OCI-LY7 (cell line): ENCODE measurements around the gene GPAT3. TPM values are rescaled to one million over a fixed set of nuclear protein-coding genes. Genes with fewer than 3 reads are reported as not detected.

Experiments used
- BruUV-seq: library from RNA; stranded (reverse); fragments of 400-500 nt; replicated peaks from 2 replicates; lab custom pipeline; 2021; lab: Mats Ljungman, UMichigan
- CTCF ChIA-PET: fragments of 300-600 bp; sonication (Branson Sonifier 250); formaldehyde crosslinking; loops from one replicate; lab custom pipeline; 2022; ENCODE audit warnings: antibody characterized with exemption; ENCODE audit not compliant: unreplicated experiment; lab: Charles Lee
- POLR2A ChIA-PET: fragments of 300-600 bp; sonication (Branson Sonifier 250); formaldehyde crosslinking; loops from one replicate; lab custom pipeline; 2022; ENCODE audit warnings: antibody characterized with exemption; lab: Charles Lee
- DNase-seq: peaks from one replicate; pipeline ENCODE4 v3.0.0-alpha.2; 2015; ENCODE audit warnings: low spot score
- H2AFZ ChIP-seq: fragments of 200-600 bp; sonication (generic), shearing (Covaris generic); 2 replicates; pipeline ENCODE4 v1.6.1; 2014; ENCODE audit warnings: mild to moderate bottlenecking, antibody characterized with exemption, low read length, moderate library complexity
- H3K27ac ChIP-seq: fragments of 200-600 bp; sonication (generic); 2 replicates; pipeline ENCODE4 v1.5.1; 2014; ENCODE audit warnings: mixed run types, low read depth, mild to moderate bottlenecking, moderate library complexity, low read length, inconsistent platforms; ENCODE audit not compliant: poor library complexity, severe bottlenecking
- H3K36me3 ChIP-seq: fragments of 200-600 bp; sonication (generic); 2 replicates; pipeline ENCODE4 v1.6.1; 2014; ENCODE audit warnings: mild to moderate bottlenecking, antibody characterized with exemption, low read length, moderate library complexity, mixed read lengths; ENCODE audit not compliant: insufficient read depth
- H3K4me1 ChIP-seq: fragments of 200-600 bp; sonication (generic); 2 replicates; pipeline ENCODE4 v1.5.1; 2014; ENCODE audit warnings: mild to moderate bottlenecking, low read length; ENCODE audit not compliant: insufficient read depth, poor library complexity, severe bottlenecking
- H3K4me2 ChIP-seq: fragments of 200-600 bp; sonication (generic); 2 replicates; pipeline ENCODE4 v1.6.1; 2014; ENCODE audit warnings: mild to moderate bottlenecking, low read length
- H3K4me3 ChIP-seq: fragments of 200-600 bp; sonication (generic); 2 replicates; pipeline ENCODE4 v1.5.1; 2014; ENCODE audit warnings: mild to moderate bottlenecking, low read depth, low read length; ENCODE audit not compliant: poor library complexity, severe bottlenecking
- H3K79me2 ChIP-seq: fragments of 200-600 bp; sonication (generic); 2 replicates; pipeline ENCODE4 v1.6.1; 2016; ENCODE audit warnings: low read depth, mild to moderate bottlenecking, low read length, moderate library complexity, mixed read lengths; ENCODE audit not compliant: insufficient read depth
- H3K9me2 ChIP-seq: fragments of 200-600 bp; sonication (generic); 2 replicates; pipeline ENCODE4 v1.6.1; 2016; ENCODE audit warnings: mild to moderate bottlenecking, low read length, mixed read lengths; ENCODE audit not compliant: insufficient read depth
- H3K9me3 ChIP-seq: fragments of 200-600 bp; sonication (generic); 2 replicates; pipeline ENCODE4 v1.6.1; 2014; ENCODE audit warnings: mild to moderate bottlenecking, mixed run types, low read length, mixed read lengths
- H4K20me1 ChIP-seq: fragments of 200-600 bp; sonication (generic); 2 replicates; pipeline ENCODE4 v1.6.1; 2014; ENCODE audit warnings: mild to moderate bottlenecking, antibody characterized with exemption, low read length, moderate library complexity, mixed read lengths; ENCODE audit not compliant: insufficient read depth
- CTCF ChIP-seq: fragments of 200-600 bp; sonication (generic); conservative IDR thresholded peaks from 2 replicates; pipeline ENCODE4 v1.5.1; 2014; ENCODE audit warnings: mild to moderate bottlenecking, antibody characterized with exemption, low read length, moderate library complexity, mixed read lengths
- EZH2phosphoT487 ChIP-seq: fragments of 200-600 bp; sonication (generic); IDR thresholded peaks from 2 replicates; pipeline ENCODE4 v1.6.1; 2018; ENCODE audit warnings: low read depth, borderline replicate concordance, mild to moderate bottlenecking, mixed run types, antibody characterized with exemption, low read length, moderate library complexity, mixed read lengths
- intact Hi-C: fragments of 100-400 bp; cut with micrococcal nuclease; formaldehyde crosslinking; loops from one replicate; pipeline ENCODE4 v1.10.0; 2022; ENCODE audit not compliant: unreplicated experiment
- total RNA-seq, 2 experiments: library from RNA; depleted of rRNA in 1 of 2; stranded (reverse); fragments of >200 nt in 1 of 2; shearing (Covaris generic) in 1 of 2; gene quantifications; 2 replicates each; pipeline ENCODE4 v1.2.3, GENCODE V29; 2014 to 2022

GPAT3 gene
- total RNA-seq, 2 experiments from 2014 or later = 0.41 TPM; not detected in 1

- intact Hi-C loops = loop anchor here (10.0 kb wide), 1 partner anchor 346 kb away; the partner anchor contains the start of gene COQ2
- Histone ChIP-seq H3K9me3 (no peaks in the 10 kb centered on the region), H3K27ac (no peak overlapping the region), H4K20me1 (no peaks in the 10 kb centered on the region), H3K9me2 (no peaks in the 10 kb centered on the region), H3K4me1 (no peaks in the 10 kb centered on the region), H3K4me2 (no peak overlapping the region), H2AFZ (no peak overlapping the region), H3K79me2 (no peaks in the 10 kb centered on the region), H3K4me3 (no peak overlapping the region), H3K36me3 (no peaks in the 10 kb centered on the region)
- ChIA-PET CTCF (no interaction called here), POLR2A (interaction anchor here (0.7 kb wide), 1 partner anchor 95 kb away, joined by 3 read pairs; no protein-coding TSS in a partner anchor)
- no TSS peak for BruUV-seq
- TF ChIP-seq CTCF (no peak), EZH2phosphoT487 (no peak)
- no peak for DNase-seq
Observed at GRCh38 chr4:83631066-83631465, 95.2 kb downstream of the GPAT3 start.

GRCh38 chr4:83636930-83637329, 101.0 kb downstream of the GPAT3 start:
- Histone ChIP-seq H3K36me3 (no peaks in the 10 kb centered on the region), H3K27ac (no peak overlapping the region), H3K9me3 (no peaks in the 10 kb centered on the region), H3K9me2 (no peaks in the 10 kb centered on the region), H3K4me3 (no peak overlapping the region), H3K4me1 (no peaks in the 10 kb centered on the region), H4K20me1 (no peaks in the 10 kb centered on the region), H3K79me2 (no peaks in the 10 kb centered on the region), H3K4me2 (no peak overlapping the region), H2AFZ (no peak overlapping the region)
- intact Hi-C loops = loop anchor here (5.0 to 10.0 kb wide), 2 partner anchors 352 to 565 kb away; partner anchors contain the start of gene COQ2
- no TSS peak for BruUV-seq
- POLR2A ChIA-PET = no interaction called here
- TF ChIP-seq EZH2phosphoT487 (no peak), CTCF (no peak)
- CTCF ChIA-PET = no interaction called here
- DNase-seq = no peak

GRCh38 chr4:83639849-83640493, 104.1 kb downstream of the GPAT3 start:
- H3K9me2 ChIP-seq = no peaks in the 10 kb centered on the region
- no peak overlapping the region for H3K4me2 ChIP-seq
- ChIA-PET CTCF (no interaction called here), POLR2A (interaction anchor here (0.7 kb wide), 1 partner anchor 365 kb away, joined by 3 read pairs; no protein-coding TSS in a partner anchor)
- H3K4me1 ChIP-seq = no peaks in the 10 kb centered on the region
- no peak overlapping the region; the same call in 1 of the 2 replicates for H2AFZ ChIP-seq
- no peak overlapping the region for H3K27ac ChIP-seq
- no peaks in the 10 kb centered on the region for H3K79me2 ChIP-seq
- peak; percentile 73 for DNase-seq
- no peaks in the 10 kb centered on the region for H3K9me3 ChIP-seq
- H4K20me1 ChIP-seq = no peaks in the 10 kb centered on the region
- peak; percentile 95 for TF ChIP-seq CTCF
- no peak for TF ChIP-seq EZH2phosphoT487
- intact Hi-C loops = loop anchor here (1.0 to 10.0 kb wide), 5 partner anchors 131 to 568 kb away; partner anchors contain the start of gene COQ2
- H3K4me3 ChIP-seq = no peak overlapping the region
- H3K36me3 ChIP-seq = no peaks in the 10 kb centered on the region
- no TSS peak for BruUV-seq
